HG03095 (cell line): ENCODE results near the gene C19orf44.
"Not testable (repeated sequence)": the region's sequence is repeated elsewhere in the genome, so short reads cannot be mapped to it uniquely, and the experiment has no call there.

Experiments used
- ATAC-seq: cut with Tn5 transposase; IDR thresholded peaks from one replicate; pipeline ENCODE4 v1.9.1; 2021; ENCODE audit warnings: moderate library complexity; ENCODE audit not compliant: unreplicated experiment

The C19orf44 gene

DNA sequence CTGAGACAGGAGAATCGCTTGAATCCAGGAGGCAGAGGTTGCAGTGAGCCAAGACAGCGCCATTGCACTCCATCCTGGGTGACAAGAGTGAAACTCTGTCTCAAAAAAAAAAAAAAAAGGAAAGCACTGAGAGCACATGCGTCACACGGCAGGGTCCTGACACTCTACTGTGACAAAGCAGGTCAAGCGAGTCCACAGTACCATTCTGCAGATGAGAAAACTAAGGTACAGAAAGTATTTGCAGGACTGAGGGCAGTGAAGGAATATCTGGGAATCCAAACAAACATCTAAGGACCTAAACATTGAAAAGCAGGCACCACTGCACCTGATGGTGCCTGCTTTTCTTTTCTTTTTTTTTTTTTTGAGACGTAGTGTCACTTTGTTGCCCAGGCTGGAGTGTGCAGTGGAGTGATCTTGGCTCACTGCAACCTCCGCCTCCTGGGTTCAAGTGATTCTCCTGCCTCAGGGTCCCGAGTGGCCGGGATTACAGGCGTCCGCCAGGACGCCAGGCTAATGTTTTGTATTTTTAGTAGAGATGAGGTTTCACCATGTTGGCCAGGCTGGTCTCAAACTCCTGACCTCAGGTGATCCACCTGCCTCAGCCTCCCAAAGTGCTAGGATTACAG lies 29.3 kb upstream of the C19orf44 start:
- not testable (repeated sequence) for ATAC-seq

GRCh38 chr19:16467581-16467980 lies 28.6 kb upstream of the C19orf44 start:
- ATAC-seq = no peak

DNA sequence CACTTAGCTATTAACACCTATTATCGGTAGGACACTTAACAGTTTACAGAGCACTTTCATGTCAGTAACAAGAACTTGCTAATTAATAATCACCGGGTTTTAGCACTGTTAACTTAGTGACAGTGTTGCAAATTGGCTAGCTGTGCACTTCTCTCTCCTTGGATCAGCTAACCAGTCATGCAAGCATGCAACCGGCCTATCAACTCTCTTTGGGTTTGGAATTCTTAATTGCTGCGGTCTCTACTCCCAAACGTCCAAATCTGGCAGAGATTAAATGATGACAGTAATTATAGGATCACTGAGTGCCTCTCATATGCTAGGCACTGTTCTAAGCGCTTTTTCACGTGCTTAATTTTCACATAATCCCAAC lies 25.7 kb upstream of the C19orf44 start:
- no peak for ATAC-seq

GRCh38 chr19:16470911-16471811 lies 25.0 kb upstream of the C19orf44 start:
- ATAC-seq = peak; percentile 33

- not testable (repeated sequence) for ATAC-seq
Measured at GRCh38 chr19:16472559-16472899, 23.7 kb upstream of the C19orf44 start.

DNA sequence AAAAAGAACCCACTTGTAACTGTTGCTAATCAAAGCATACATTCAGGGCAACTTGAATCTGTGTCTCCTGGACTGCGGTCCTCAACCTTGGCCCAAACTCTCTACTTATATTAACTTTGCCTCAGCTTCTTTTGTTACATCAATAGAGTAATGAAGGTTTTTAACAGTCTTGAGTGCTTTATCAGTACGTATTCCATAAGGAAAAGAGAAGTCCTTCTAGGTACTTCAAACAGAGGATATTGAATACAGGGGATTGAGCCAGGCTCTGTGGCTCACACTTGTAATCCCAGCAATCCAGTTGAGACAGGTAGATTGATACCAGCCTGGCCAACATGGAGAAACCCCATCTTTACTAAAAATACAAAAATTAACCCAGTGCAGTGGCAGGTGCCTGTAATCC lies 23.2 kb upstream of the C19orf44 start:
- no peak for ATAC-seq

GRCh38 chr19:16473875-16474392 lies 22.3 kb upstream of the C19orf44 start:
- no peak for ATAC-seq

GRCh38 chr19:16476401-16476800 lies 19.8 kb upstream of the C19orf44 start:
- no peak for ATAC-seq

GRCh38 chr19:16477311-16477710 lies 18.9 kb upstream of the C19orf44 start:
- ATAC-seq = no peak

DNA sequence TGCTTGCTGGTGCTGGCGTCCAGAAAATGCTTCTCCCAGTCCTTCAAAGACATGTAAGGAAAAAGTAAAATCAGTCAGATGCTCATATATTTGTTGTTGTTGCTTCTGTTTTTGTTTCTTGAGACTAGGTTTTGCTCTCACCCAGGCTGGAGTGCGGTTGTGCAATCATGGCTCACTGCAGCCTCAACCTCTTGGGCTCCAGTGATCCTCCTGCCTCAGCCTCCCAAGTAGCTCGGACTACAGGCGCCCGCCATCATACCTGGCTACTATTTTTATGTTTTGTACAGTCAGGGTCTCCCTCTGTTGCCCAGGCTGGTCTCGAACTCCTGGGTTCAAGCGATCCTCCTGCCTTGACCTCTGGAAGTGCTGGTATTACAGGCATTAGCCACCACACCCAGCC lies 13.4 kb upstream of the C19orf44 start:
- ATAC-seq = no peak

- not testable (repeated sequence) for ATAC-seq
Measured at GRCh38 chr19:16486476-16486875, 9.7 kb upstream of the C19orf44 start.

GRCh38 chr19:16496613-16496983 lies 404 bp downstream of the C19orf44 start:
- ATAC-seq = no peak

DNA sequence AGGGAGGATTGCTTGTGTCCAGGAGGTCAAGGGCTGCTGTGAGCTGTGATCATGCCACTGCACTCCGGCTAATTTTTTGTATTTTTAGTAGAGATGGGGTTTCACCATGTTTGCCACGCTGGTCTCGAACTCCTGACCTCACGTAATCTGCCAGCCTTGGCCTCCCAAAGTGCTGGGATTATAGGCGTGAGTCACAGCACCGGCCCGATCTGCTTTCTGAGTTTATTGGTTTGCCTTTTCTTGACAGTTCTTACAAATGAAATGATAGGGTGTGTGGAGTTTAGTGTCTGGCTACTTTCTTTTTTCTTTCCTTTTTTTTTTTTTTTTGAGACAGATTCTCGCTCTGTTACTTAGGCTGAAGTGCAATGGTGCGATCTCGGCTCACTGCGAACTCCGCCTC lies 848 bp downstream of the C19orf44 start:
- ATAC-seq = no peak

GRCh38 chr19:16497837-16498236 lies 1.6 kb downstream of the C19orf44 start:
- ATAC-seq = no peak

DNA sequence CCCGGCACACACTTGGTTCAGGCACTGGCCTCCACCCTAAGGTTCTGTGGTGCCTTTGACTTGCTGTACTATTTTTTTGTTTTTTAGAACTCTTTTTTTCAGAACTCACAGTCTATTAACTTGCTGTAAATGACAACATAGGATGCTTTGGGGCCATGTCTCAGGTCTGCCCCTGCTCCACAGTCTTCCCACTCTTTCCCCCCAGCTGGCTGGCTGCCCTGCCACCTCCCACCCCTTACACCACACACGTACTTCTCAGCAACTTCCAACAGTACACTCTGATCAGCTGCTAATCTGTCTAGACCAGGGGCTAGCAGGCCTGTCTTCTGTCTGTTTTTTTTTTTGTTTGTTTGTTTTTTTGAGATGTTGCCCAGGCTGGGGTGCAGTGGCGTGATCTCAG lies 8.1 kb downstream of the C19orf44 start:
- no peak for ATAC-seq

DNA sequence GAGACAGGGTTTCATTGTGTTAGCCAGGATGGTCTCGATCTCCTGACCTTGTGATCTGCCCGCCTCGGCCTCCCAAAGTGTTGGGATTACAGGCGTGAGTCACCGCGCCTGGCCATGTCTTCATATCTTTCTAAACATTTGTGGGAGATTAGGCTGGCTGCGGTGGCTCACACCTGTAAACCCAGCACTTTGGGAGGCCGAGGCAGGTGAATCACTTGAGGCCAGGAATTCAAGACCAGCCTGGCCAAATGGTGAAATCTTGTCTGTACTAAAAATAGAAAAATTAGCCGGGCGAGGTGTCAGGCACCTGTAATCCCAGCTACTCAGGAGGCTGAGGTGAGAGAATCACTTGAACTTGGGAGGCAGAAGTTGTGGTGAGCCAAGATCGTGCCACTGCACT lies 10.0 kb downstream of the C19orf44 start:
- not testable (repeated sequence) for ATAC-seq

- ATAC-seq = no peak
Measured at GRCh38 chr19:16506961-16507360, 10.8 kb downstream of the C19orf44 start.

DNA sequence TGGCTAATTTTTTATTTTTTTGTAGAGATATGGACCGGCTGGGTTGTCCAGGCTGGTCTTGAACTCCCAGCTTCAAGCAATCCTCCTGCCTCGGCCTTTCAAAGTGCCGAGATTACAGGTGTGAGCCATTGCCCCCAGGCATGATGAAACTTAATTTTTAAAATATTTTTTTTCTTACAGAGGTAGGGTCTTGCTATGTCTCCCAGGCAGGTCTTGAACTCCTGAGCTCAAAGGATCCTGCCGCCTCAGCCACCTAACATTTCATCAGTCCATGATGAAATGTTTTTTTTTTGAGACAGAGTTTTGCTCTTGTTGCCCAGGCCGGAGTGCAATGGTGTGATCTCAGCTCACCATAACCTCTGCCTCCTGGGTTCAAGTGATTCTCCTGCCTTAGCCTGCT lies 12.4 kb downstream of the C19orf44 start:
- ATAC-seq = no peak

DNA sequence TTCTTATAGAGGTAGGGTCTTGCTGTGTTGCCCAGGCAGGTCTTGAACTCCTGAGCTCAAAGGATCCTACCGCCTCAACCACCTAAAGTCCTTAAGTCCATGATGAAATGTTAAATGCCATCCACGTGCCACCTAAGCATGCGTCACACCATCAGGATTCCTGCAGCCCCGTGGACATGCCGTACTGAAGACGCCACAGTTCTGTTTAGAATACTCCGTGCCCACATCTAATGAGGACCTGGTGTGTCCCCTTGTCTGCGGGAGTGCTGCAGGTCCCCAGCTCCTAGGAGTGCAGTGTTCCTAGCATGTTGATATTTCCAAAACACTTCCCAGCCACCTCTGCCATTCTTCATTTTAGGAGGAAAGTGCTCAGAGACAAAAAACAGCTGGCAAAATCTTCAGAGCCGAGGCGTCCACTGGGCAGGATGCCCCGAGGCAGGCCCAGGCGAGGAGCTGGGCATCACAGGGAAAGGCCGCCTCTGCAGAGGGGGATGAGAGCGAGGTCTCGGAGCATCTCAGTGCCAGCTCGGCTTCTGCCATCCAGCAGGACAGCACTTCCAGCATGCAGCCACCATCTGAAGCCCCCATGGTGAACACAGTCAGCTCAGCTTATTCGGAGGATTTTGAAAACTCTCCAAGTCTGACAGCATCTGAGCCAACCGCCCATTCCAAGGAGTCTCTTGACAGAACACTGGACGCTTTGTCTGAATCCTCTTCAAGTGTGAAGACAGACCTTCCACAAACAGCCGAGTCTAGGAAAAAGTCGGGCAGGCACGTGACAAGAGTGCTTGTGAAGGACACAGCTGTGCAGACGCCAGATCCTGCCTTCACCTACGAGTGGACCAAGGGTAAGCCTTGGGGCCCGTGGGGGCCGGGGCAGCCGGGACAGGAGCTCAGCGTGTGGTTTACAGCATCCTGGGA lies 13.2 kb downstream of the C19orf44 start:
- ATAC-seq = no peak

DNA sequence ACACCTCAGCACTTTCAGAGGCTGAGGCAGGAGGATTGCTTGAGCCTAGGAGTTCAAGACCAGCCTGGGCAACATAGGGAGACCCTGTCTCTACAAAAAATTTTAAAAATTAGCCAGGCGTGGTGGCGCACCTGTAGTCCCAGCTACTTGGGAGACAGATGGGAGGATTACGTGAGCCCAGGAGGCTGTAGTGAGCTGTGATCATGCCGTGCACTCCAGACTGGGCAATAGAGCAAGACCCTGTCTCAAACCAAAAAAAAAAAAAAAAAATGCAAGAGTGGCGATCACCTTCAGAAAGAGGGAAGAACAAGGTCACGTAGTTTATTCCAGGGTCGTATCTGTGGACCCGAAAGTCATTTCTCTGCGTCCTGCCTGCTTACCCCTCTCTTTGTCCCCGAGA lies 16.4 kb downstream of the C19orf44 start:
- not testable (repeated sequence) for ATAC-seq

DNA sequence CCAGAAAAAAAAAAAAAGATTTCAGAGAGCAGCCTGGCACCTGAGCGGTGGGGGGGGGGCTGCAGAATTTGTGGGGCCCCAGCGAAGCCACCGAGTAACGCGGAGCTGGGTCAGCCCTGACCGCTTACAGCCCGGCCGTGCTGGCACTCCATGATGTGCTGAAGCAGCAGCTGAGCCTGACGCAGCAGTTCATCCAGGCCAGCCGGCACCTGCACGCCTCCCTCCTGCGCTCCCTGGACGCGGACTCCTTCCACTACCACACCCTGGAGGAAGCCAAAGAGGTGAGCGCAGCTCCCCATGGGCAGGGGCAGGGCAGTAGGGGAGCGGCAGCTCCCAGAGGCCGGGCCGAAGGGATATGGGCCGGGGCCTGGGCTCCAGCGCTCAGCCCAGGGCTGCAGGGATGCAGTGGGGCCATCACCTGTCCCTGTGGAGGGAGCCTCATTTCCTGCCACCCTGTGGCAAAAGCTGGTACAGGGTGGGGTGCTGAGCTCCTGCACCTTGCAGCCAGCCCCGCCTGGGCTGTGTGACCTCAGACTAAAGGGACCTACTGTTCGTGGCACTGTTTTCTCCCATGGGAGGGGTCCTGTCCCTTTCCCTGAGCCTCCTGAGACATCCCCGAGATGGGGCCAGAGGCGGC lies 18.3 kb downstream of the C19orf44 start:
- no peak for ATAC-seq
